Fibroblast of skin of right quadriceps (primary cell): ENCODE measurements around the gene HOXD3.
A peak's percentile ranks its signal among the peaks of the same experiment; 100 is the strongest.

ENCODE experiments used
- DNase-seq: peaks from one replicate; pipeline ENCODE4 v3.0.0-alpha.2; 2013

The HOXD3 gene

DNA sequence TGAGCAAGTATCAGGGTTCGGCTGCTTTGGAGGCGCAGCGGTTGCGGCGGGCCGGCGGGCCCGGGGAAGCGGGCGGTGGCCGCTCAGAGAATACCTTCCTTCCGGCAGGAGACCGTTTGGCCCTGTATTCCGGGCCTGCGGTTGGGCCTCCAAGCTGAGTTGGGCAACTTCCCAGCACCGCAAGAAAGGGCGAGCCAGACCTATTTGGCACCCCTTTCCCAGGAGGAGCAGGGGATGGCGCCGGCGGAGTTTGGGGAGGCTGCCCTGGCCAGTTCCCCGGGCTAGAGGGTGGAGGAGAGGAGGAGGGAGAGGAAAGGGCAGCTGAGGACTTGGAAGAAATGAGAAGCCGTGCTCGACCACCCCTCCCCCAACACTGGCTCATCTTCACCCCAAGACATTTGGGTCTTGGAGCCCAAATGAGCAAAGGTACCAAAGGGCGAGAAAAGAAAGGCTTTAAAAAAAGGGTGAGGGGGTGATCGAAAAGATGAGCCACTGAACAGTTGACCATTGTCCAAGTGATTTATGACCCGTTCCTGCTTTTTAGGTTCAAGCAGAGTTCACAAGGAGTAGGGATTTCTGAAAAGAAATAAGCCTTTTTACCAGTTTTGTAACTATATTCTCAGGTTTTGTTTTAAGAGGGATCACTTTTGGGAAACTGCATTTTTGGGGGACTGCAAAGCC lies 8.4 kb downstream of the HOXD3 start:
- no peak for DNase-seq

DNA sequence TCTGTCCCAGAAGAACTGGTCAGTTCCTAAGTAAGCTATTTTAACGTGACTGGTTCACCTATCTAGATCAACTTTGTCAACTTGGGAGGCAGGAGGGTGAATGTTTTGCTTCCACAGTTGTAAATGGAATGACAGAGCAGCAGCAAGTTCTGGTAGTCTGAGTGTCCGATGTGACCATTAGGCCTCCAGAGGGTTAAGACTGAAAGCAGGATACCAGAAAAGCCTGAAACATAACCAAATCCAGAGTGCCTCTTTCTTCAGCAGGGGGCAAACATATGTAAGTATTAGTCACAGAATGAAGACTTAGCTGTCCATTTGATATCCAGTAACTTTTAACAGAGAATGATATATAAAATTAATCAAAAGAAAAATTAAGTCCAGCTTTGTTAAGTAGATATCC lies 9.2 kb downstream of the HOXD3 start:
- DNase-seq = no peak

DNA sequence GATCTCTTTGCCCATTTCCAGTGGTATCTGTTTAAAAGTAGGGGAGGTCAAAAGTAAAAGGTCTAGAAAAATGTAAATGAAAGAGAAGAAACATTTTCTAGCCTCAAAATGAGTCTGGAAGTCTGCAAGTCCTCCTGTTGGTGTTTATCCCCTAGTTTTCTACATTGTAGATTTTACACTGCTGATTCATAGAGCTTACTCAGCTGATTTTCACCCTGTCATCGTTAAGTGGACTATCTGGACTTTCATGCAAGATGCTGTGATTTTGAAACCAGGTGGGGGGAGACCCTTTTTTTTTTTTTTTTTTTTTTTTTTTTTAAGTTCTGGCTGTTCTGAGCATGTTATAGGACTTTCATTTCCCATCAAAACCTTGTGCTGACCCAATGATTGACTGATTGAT lies 10.3 kb downstream of the HOXD3 start:
- peak; percentile 60 for DNase-seq

DNA sequence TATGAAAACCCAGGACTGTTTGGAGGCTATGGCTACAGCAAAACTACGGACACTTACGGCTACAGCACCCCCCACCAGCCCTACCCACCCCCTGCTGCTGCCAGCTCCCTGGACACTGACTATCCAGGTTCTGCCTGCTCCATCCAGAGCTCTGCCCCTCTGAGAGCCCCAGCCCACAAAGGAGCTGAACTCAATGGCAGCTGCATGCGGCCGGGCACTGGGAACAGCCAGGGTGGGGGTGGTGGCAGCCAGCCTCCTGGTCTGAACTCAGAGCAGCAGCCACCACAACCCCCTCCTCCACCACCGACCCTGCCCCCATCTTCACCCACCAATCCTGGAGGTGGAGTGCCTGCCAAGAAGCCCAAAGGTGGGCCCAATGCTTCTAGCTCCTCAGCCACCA lies 12.1 kb downstream of the HOXD3 start:
- DNase-seq = no peak

DNA sequence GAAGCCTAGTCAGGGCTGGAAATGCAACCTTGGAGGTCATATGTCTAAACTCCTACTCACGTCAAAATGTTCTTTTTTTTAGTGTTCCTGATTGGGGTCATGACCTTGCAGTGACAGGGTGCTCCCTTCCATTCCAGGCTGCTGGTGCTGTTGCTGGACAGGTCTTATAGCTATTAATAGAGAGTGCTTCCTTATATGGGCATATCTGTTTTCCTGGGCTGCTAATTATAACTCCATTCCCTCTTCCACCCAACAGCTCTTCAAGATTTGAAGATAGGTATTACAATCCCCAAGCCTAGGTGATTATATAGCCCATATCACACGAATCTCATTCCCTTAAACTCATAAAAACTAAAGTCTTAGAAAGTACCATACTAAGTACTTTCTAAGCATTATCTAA lies 12.6 kb downstream of the HOXD3 start:
- DNase-seq = no peak

DNA sequence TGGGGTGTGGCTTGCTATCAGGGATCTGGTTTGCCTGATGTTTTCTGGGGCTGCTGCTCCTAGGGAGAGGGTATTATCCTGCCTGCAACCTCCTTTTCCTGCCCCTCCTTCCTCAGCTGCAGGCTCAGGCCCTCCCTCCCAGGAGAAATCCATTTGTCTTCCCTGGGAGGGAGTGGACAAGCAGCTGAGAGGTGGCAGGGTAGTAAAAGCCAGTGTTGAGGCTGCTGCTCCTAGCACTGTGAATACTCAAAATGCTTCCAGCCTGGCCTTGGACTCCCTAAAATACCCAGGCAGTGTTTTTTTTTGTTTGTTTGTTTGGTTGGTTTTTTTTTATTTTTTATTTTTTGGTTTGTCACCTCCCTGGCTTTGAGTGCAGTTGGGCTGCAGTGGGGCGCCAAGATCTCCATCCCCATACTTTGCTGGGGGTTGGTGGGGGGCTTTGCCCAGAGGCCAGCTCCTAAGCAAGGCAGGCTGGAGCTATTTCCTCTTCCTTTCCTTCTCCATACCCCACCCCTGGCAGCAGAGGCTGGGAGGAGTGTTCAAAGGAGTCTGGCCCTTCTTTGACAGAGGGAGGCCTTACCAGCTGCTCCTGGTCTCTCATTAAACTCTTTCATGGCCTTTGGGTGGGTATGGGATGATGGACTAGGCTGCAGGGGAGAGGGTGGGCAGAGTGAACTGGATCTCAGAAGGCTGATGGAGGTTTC lies 13.6 kb downstream of the HOXD3 start:
- DNase-seq = no peak

DNA sequence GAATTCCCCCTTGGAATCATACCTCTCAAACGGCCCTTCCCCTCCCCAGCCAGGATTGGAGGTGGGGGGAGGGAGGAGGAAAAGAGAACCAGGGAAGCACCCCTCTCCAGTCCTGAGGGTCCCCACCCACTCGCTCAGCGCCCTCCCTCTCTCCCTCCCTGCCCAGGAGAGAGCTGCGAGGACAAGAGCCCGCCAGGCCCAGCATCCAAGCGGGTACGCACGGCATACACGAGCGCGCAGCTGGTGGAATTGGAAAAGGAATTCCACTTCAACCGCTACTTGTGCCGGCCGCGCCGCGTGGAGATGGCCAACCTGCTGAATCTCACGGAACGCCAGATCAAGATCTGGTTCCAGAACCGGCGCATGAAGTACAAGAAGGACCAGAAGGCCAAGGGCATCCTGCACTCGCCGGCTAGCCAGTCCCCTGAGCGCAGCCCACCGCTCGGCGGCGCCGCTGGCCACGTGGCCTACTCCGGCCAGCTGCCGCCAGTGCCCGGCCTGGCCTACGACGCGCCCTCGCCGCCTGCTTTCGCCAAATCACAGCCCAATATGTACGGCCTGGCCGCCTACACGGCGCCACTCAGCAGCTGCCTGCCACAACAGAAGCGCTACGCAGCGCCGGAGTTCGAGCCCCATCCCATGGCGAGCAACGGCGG lies 14.4 kb downstream of the HOXD3 start:
- no peak for DNase-seq

DNA sequence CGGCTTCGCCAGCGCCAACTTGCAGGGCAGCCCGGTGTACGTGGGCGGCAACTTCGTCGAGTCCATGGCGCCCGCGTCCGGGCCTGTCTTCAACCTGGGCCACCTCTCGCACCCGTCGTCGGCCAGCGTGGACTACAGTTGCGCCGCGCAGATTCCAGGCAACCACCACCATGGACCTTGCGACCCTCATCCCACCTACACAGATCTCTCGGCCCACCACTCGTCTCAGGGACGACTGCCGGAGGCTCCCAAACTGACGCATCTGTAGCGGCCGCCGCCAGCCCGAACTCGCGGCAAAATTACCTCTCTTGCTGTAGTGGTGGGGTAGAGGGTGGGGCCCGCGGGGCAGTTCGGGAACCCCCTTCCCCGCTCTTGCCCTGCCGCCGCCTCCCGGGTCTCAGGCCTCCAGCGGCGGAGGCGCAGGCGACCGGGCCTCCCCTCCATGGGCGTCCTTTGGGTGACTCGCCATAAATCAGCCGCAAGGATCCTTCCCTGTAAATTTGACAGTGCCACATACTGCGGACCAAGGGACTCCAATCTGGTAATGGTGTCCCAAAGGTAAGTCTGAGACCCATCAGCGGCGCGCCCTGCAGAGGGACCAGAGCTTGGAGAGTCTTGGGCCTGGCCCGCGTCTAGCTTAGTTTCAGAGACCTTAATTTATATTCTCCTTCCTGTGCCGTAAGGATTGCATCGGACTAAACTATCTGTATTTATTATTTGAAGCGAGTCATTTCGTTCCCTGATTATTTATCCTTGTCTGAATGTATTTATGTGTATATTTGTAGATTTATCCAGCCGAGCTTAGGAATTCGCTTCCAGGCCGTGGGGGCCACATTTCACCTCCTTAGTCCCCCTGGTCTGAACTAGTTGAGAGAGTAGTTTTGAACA lies 15.1 kb downstream of the HOXD3 start:
- DNase-seq = no peak

DNA sequence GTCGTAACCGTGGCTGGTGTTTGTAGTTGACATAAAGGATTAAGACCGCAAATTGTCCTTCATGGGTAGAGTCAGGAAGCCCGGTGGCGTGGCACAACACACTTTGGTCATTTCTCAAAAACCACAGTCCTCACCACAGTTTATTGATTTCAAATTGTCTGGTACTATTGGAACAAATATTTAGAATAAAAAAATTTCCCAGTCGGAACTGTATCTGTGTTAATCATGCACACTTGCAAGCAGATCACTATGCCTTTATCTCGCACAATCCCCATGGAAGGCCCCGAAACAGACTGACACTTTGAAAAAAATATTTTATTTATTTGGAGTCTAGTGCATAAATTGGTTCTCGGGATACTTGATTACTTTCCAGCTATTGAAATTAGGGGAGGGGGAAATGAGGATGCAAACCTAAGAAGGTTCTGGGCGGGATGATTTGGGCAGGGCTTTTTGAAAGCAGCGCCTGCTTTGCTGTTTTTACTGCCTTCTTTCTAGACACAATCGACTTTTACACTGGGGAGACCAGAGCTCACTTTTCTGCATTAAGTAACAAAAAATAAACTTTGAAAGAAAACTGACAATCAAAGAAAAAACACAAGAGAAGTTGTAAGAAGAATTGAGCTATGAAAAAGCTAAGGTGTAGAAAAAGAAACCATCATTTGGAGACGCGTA lies 15.9 kb downstream of the HOXD3 start:
- no peak for DNase-seq

DNA sequence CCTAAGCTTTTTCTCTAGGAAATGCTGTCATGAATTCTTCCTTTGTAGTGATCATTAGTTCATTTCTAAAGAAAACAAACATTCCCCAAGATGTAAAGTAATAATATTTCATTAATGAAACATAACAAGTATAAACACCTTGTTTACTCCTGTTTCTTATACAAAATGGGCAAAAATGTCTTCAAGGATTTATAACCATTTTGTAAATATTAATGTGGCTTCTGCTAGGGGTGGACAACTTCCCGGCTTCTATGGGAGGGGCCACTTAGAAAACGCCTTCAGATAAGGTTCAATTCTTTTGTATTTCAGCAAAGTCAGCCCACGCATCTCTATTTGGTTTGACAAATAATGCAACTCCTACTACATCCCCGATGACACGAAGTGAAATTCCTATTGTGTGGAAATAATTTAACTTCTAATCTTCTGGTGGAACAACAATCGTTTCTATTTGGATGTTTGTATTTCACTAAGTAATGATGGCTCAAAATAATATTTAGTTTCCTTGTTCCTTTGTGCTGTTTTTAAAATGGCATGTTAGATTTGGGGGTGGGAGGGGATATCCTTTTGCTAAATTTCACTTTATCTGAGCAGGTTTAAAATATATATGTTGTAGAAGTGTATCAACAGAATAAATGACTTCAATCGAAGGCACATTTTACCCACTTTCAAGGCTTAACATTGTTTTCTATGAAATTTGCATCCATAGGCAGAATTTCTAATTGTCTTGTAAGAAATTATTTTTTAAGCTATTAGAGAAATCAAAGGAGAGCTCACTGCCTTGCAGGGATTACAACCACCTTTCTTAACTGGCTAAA lies 16.7 kb downstream of the HOXD3 start:
- no peak for DNase-seq

DNA sequence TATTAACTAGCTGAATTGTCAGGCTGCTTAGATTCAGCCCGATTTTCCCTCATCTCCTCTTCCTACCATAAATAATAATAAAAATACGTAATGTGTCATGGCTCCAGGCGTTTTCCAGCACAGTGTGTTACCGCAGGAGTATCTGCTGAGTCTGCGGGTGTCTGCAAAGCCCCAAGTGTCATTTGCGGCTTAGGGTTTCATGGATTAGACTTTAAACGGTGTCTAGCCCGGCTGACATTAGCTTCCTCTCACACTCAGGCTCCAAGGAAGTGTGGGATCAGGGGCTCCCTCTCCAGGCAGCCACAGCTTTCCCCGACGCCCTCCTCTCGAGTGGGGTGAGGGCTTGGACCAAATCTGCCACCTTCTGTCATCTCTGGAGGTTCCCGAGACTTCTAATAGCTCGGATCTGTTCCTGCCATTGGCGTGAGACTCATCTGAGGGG lies 17.3 kb downstream of the HOXD3 start:
- no peak for DNase-seq

DNA sequence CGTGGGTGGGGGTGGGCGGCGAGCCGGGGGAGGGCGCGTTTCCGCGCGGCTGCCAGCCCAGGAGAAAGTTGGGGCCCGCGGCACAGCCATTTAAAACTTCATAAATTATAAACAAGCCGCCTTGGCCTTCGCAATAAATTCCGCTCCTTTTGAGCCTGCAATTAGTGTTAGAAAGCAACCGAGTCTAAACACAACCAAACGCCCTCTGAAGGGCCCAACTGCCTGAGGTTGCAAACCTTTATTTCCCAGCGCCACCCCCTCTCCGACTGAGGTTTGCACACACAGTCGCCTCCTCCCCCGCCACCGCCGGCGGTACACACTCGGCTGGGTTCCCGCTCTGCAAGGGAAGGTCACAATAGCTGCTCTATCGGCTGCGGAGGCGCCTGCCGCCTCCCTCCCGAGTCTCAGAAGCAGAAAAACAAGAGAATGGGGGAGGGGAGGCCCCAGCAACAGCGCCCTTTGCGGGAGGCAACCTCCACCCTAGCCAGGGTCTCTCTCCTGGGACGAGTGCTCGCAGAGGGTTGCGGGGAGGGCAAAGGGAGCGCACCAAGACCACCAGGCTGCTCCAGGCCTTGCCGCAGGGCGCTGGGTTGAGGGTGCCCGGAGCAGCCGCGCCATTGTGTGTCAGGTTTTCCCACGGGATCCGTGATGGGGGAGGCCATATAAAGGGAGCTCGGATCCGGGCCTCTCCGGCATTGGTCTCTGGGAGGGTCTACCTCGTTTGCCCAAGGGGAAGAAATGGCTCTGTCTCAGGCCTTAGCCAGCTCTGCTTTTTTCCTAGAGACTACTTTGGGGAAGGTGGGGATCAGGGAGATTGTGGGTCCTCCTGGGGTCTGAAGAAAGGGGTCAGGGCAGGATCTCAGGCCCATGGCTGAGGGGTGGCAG lies 18.0 kb downstream of the HOXD3 start:
- DNase-seq = no peak

DNA sequence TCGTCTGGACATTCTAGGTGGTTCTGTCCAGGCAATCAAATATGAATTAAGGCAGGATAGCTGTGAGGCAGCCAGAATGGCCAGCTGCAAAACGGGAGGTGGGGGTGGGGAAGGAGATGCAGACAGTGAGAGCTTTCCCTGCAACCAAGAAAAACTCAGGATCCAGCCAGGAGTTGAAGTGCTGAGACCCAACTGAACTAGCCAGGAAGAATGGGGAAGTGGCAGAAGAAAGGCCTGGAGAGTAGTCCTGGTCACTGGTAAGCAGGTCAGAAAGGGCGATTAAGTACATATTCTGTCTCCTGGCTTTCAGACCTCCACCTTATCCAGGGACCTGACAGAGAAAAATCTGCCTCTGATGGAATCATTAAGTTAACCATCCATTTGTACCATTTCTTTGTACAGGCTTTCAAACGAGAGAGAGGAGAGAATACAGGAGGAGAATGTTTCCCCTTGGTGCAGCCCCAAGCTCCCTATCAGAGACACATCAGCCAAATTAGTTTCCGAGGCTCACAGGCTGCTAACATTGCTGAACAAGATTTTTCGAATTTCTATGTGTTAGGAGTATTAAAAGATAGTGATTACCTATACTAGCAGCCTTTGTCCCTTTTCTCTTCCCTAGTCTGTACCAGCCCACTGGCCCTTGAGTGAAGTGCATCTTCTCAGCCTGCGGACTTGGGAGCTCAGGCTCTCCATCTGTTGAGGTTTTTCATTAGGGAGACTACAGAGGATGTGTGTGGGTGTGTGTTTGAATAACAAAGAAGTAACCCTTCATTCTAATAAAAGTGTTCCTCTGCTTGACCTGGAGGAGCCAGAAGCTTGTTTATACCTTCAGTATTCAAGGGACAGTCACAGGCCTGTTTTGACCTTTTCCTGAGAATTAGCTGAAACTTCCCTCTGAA lies 18.9 kb downstream of the HOXD3 start:
- DNase-seq = no peak

DNA sequence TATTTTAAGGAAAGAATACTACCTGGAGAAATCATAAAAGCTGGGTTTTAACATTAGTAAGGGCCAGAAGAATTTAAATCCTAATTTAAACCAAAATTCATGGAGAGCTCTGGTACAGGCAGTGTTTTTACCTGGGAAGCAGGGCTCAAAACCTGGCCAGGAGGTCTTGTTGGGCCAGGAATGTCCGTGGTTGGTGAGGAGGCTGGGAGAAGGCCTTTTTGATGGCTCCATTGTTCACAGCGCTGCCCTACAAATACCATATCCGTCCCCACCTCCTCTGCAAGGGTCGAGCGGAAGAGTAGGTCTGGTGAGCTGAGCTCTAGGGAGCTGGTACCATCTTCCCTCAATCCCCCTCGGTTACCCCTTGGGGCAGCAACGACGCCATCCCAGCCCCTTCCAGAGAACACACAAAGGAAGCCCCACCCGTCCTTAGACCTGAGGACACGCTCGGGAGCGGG lies 20.5 kb downstream of the HOXD3 start:
- no peak for DNase-seq

DNA sequence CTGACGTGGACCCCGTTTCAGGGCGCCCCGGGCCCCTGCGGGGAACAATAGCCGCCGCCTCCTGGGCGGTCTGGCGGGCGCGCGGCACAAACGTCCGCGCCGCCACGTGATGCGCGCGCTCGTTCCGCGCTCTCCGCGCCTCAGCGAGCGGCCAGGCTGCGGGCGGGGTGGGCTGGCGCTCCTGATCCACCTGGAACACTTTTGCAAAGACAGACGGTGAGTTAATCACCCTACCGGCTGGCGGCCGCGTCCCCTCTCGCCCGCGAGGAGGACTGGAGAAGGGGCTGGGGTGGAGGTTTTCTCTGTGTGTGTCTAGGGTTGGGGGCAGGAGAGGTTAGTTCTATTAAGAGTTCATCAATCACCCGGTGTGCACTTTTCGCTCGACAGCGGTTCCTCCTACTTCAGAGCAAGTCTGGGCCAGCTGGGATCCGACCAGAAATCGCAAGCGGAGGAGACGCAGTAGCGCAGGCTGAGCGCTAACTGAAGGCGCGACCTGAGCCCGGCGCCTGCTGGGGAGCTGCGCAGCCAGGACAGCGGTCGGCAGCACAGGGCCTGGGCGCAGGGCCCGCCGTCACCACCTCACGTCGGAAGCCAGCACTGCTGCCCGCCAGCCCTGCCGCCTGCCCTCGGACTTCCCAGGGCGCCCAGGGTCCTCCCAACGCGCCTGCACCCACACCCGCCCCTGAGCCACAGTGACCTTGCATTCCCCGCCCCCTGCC lies 21.1 kb downstream of the HOXD3 start:
- DNase-seq = peak; percentile 62

DNA sequence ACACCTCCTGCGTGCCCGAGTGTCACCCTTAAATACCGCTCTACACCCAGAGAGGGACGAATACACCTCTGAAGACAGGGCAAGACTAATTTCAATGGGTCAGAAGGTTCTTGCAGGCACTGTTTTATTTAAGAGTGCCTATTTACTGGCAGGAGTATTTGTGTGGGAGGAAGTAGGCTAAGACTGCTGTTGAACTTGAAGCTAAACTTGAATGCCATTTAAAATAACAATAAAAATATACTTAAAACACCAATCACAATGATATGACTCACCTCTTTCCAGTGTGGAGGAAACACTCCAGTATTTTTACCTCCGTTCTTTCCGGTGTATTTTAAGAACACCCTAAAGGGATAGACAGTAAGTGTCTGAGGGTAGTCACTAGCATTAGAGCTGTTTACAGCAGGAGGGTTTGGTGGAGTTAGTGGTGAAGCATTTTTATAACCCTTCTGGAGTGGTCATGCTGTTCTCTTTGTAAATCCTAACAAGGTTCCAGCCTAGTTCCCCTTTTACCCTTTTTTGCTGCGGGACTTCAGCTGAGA lies 21.7 kb downstream of the HOXD3 start:
- DNase-seq = no peak

DNA sequence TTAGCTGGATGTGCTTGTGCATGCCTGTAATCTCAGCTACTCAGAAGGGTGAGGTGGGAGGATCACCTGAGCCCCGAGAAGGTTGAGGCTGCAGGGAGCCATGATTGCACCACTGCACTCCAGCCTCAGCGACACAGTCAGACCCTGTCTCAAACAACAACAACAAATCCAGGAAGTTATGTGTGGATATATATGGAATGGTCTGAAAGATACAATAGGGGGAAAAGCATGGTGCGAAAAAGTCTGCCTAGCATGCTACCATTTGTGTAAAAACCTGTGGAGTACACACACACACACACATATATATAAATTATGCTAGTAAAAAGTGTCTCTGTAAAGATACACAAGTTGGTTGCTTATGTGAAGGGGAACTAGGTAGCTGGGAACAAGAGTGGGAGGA lies 24.4 kb downstream of the HOXD3 start:
- DNase-seq = no peak

DNA sequence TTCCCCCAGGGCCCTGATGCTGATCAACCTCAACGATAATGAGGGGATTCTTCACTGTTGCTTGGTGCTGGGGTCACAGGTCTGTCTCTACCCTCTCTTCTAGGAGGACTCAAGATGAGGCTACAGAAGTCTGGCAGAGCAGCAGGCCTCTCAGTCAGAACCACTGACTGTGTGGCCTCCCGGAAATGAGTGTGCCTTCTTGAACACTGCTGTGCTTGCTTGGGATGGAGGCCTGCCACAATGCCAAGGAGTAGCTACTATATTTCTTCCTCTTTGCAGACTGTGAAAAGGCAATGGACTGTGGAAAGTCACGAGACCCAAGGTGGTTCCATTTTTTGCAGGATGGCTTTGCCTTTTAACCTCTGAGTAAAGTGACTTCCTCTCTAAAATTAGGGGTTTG lies 25.6 kb downstream of the HOXD3 start:
- DNase-seq = no peak

DNA sequence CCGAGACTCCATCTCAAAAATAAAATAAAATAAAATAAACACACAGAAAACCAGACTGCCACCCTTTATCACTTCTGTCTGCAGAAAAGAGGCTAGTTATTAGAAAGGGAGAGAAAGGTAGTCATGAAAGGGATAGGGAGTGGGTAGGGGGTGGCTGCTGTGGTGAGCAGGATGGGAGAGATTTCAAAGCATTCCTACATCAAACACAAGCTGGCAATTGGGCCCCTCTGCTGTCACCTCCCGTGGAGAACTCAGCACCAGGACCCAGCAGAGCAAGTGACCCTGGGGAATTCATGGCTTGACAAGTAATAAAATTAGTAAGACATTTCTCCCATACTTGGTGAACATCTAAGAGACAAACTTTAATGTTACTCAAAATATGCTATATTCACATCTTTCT lies 27.6 kb downstream of the HOXD3 start:
- DNase-seq = no peak
